HEK293T (cell line): Measurements from ENCODE around the gene FRMD4B.

Experiments used
- CTCF ChIA-PET: fragments of 350-600 bp; formaldehyde crosslinking; extraction: SDS; loops from one replicate; lab custom pipeline; 2021; ENCODE audit warnings: antibody characterized with exemption, inconsistent platforms; lab: Yijun Ruan, JAX
- POLR2A ChIA-PET: fragments of 350-600 bp; formaldehyde crosslinking; extraction: SDS; loops from one replicate; lab custom pipeline; 2020; ENCODE audit warnings: antibody characterized with exemption, inconsistent platforms; lab: Yijun Ruan, JAX
- DNase-seq: peaks from one replicate; pipeline ENCODE4 v3.0.0; 2012; ENCODE audit warnings: mixed read lengths; ENCODE audit errors: extremely low spot score
- ARNT ChIP-seq: fragments of 450-650 bp; IDR thresholded peaks from 2 replicates; pipeline ENCODE4 v1.6.1; 2017; ENCODE audit warnings: mild to moderate bottlenecking
- BHLHE40 ChIP-seq: fragments of 450-650 bp; IDR thresholded peaks from 2 replicates; pipeline ENCODE4 v1.6.1; 2016; ENCODE audit warnings: mild to moderate bottlenecking, moderate library complexity, borderline replicate concordance
- CTBP1 ChIP-seq: fragments of 450-650 bp; IDR thresholded peaks from 2 replicates; pipeline ENCODE4 v1.6.1; 2016; ENCODE audit warnings: borderline replicate concordance
- ELF4 ChIP-seq: fragments of 450-650 bp; IDR thresholded peaks from 2 replicates; pipeline ENCODE4 v1.6.1; 2017; ENCODE audit warnings: antibody characterized with exemption
- FOXA1 ChIP-seq: fragments of 450-650 bp; IDR thresholded peaks from 2 replicates; pipeline ENCODE4 v1.6.1; 2016; ENCODE audit warnings: mild to moderate bottlenecking
- FOXK2 ChIP-seq: fragments of 450-650 bp; IDR thresholded peaks from 2 replicates; pipeline ENCODE4 v1.6.1; 2016; ENCODE audit warnings: mild to moderate bottlenecking
- FOXM1 ChIP-seq: fragments of 450-650 bp; IDR thresholded peaks from 2 replicates; pipeline ENCODE4 v1.6.1; 2017; ENCODE audit warnings: mild to moderate bottlenecking, borderline replicate concordance
- HDGF ChIP-seq: fragments of 450-650 bp; IDR thresholded peaks from 2 replicates; pipeline ENCODE4 v1.6.1; 2017; ENCODE audit warnings: antibody characterized with exemption, borderline replicate concordance
- L3MBTL2 ChIP-seq: fragments of 450-650 bp; conservative IDR thresholded peaks from 2 replicates; pipeline ENCODE4 v1.6.1; 2016; ENCODE audit warnings: mild to moderate bottlenecking
- LEF1 ChIP-seq: fragments of 450-650 bp; IDR thresholded peaks from 2 replicates; pipeline ENCODE4 v1.6.1; 2017; ENCODE audit warnings: mild to moderate bottlenecking, borderline replicate concordance
- NFRKB ChIP-seq: fragments of 450-650 bp; IDR thresholded peaks from 2 replicates; pipeline ENCODE4 v1.6.1; 2016; ENCODE audit warnings: mild to moderate bottlenecking, moderate library complexity
- SP1 ChIP-seq: fragments of 450-650 bp; IDR thresholded peaks from 2 replicates; pipeline ENCODE4 v1.6.1; 2017
- SUZ12 ChIP-seq: fragments of 450-650 bp; IDR thresholded peaks from 2 replicates; pipeline ENCODE4 v1.6.1; 2016; ENCODE audit warnings: mild to moderate bottlenecking
- TARDBP ChIP-seq: fragments of 450-650 bp; IDR thresholded peaks from 2 replicates; pipeline ENCODE4 v1.6.1; 2016
- ZNF384 ChIP-seq: fragments of 450-650 bp; IDR thresholded peaks from 2 replicates; pipeline ENCODE4 v1.6.1; 2016
- TF ChIP-seq, protein P1 (sequence below): fragments of 450-650 bp; IDR thresholded peaks from 2 replicates; pipeline ENCODE4 v1.6.1; 2016

The FRMD4B gene

DNA sequence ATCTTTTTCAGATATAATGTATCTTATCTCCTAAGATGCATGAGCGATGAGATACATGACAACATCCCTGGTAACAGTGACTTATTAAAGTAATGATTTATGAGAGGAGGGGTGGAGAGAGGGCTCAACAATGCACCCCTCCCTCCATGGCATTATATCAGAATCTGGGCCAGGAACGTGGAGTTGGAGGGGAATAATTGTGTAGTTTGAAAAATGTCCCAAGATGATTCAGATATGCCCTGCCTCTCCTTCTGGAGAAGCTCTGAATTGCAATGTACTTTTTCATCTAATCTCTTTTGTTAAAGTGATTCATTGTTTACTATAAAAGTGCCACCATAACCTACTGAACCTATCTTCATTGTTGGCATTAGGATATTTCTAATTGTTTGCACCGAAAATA lies 86.5 kb downstream of the FRMD4B start:
- ChIA-PET CTCF (interaction anchor here (1.7 kb wide), 1 partner anchor 138 kb away, joined by 6 read pairs; no protein-coding TSS in a partner anchor), POLR2A (no interaction called here)
- TF ChIP-seq ZNF384 = no peak
- TF ChIP-seq SUZ12 = no peak
- TF ChIP-seq ELF4 = no peak
- no peak for TF ChIP-seq FOXM1
- DNase-seq = no peak

DNA sequence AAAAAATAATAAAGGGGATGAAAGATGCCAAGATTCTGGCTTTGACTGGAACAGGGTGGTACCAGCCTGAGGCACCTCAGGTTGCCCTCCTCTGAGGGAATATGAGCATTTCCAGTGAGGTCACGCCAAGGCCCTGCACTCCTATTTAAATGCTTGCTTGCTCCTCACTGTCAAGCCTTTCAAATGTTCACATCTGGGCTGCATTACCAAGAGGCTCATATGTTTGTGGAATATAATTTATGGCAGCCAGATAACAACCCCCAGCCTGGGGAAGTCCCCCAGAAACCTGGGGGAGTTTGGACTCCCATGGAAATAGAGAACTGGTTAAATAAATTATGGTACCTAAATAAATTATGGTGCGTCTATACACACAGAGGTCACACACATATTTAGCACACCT lies 88.4 kb downstream of the FRMD4B start:
- no peak for TF ChIP-seq FOXA1
- TF ChIP-seq SUZ12 = no peak
- TF ChIP-seq TARDBP = no peak
- no peak for TF ChIP-seq HDGF
- TF ChIP-seq ELF4 = no peak
- no peak for TF ChIP-seq FOXM1
- no peak for TF ChIP-seq BHLHE40
- TF ChIP-seq FOXK2 = no peak
- TF ChIP-seq ARNT = no peak
- no peak for TF ChIP-seq SP1
- TF ChIP-seq CTBP1 = no peak
- CTCF ChIA-PET = interaction anchor here (1.0 kb wide), 1 partner anchor 8 kb away, joined by 5 read pairs; no protein-coding TSS in a partner anchor
- POLR2A ChIA-PET = no interaction called here
- DNase-seq = no peak

DNA sequence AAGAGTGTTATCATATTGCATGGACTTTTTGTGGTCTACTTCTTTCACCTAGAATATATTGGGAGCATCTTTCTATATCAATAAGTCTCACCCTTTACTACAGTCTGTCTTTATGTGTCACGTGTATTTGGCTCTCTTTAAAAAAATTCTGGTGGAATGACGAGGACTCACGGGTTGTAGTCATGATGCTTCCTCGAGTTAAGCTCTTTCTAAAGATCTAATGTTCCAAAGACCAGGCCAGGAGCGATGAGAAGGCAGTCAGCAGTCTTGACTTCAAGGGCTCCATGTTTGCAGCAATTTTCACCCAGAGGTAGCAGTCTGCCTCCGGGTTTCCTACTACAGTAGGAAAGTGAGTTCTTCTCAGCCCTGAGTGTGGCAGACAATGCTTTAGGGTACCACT lies 88.9 kb downstream of the FRMD4B start:
- TF ChIP-seq SP1 (no peak), SUZ12 (no peak), CTBP1 (no peak)
- TF ChIP-seq, protein P1, sequence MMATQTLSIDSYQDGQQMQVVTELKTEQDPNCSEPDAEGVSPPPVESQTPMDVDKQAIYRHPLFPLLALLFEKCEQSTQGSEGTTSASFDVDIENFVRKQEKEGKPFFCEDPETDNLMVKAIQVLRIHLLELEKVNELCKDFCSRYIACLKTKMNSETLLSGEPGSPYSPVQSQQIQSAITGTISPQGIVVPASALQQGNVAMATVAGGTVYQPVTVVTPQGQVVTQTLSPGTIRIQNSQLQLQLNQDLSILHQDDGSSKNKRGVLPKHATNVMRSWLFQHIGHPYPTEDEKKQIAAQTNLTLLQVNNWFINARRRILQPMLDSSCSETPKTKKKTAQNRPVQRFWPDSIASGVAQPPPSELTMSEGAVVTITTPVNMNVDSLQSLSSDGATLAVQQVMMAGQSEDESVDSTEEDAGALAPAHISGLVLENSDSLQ = no peak
- POLR2A ChIA-PET = no interaction called here
- CTCF ChIA-PET = no interaction called here
- no peak for DNase-seq

DNA sequence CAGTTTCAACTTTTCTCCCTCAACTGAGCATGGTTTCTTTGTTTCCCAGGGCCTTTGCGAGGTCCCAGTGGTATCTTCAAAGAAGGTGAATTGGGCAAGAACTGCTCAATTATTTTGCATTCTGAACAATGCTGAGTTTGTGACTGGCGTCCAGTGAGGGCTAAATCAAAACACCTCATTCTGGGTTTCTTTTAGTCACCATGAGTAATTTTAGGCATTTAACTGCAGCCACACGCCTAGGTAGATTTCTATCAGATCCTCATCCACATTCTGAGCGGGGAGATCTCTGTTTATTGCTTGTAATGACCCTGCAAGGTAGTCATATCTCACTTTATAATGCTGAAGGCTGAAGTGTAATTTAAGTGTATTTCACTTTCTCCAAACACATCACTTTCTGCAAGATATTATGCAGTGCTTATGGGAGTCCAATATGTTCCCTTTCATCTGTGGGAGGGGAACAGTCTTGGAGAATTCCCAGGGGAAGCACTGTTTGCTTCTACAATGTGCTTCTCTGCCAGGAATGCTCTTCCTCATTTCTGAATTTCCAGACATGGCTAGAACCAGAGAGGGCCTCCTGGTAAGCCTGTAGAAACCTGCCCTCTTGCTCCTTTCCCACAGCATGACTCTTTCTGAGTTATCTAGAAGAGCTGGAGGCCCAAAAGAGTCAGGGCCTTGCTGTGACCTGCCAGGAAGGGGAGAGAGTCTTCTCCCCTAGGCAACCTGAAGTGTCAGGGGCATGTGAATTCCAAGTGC lies 91.7 kb downstream of the FRMD4B start:
- TF ChIP-seq LEF1 = no peak
- TF ChIP-seq CTBP1 = no peak
- no peak for TF ChIP-seq HDGF
- no peak for TF ChIP-seq FOXK2
- no peak for TF ChIP-seq TARDBP
- no peak for TF ChIP-seq FOXM1
- TF ChIP-seq SP1 = no peak
- TF ChIP-seq ZNF384 = no peak
- TF ChIP-seq L3MBTL2 = no peak
- no peak for TF ChIP-seq ARNT
- no peak for TF ChIP-seq SUZ12
- no peak for TF ChIP-seq NFRKB
- no peak for TF ChIP-seq BHLHE40
- TF ChIP-seq FOXA1 = no peak
- TF ChIP-seq, protein P1 = no peak
- TF ChIP-seq ELF4 = no peak
- CTCF ChIA-PET = interaction anchor here (0.8 kb wide), 1 partner anchor 10 kb away, joined by 3 read pairs; no protein-coding TSS in a partner anchor
- DNase-seq = no peak
- POLR2A ChIA-PET = interaction anchor here (0.7 kb wide), 1 partner anchor 1443 kb away, joined by 3 read pairs; no protein-coding TSS in a partner anchor

DNA sequence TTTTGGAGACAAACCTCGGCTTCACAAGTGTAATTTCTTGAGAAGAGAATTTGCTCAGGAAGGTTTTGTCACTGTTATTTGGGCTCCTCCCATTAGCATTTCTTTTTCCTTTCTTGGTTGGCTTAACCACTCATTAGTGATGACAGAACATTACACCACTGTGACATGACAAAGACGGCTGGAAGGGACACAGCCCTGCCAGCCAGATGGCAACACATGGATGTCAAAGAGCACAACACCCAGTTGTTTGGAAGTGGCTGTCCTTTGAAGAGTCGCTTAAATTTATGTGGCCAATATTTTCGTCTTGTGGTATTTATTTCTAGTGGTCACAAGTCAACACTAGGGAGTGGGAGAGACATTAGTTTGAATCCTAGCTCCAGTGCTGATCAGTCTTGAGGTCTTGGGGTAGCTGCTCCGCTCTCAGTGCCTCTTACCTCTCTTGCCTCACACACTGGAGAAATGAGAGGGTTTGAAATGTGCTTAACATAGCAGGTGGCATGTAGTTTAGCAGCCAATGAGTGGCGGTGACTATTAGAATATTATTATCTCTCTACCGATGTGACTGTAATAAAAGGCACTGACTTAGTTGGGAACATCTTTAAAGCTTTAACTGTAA lies 92.8 kb downstream of the FRMD4B start:
- CTCF ChIA-PET = no interaction called here
- no peak for DNase-seq
- TF ChIP-seq SP1 (no peak), LEF1 (no peak), BHLHE40 (no peak), NFRKB (no peak), ARNT (no peak), ZNF384 (no peak), TARDBP (no peak), FOXA1 (no peak), ELF4 (no peak), CTBP1 (no peak)
- TF ChIP-seq, protein P1 = no peak
- POLR2A ChIA-PET = no interaction called here

DNA sequence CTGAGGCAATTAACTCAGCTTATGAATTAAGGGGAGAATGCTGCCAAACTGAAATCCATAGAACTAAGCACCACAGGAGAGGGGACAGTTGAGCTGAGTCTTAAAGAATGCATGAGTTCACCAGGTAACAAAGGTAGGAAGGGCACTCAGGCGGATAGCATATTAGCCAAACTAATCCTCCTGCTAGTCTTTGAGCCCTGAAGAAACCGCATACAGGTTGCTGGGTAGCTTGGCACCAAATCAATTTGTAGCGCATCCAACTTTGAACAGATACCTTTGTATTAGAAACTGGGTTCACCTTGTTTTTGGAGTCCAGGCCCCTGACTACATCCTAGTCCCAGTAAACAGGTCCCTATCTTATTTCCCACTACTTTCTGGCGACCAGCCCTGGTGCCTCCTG lies 93.7 kb downstream of the FRMD4B start:
- no peak for DNase-seq
- ChIA-PET POLR2A (interaction anchor here (0.6 kb wide), 1 partner anchor 1861 kb away, joined by 5 read pairs; no protein-coding TSS in a partner anchor), CTCF (interaction anchor here (0.6 kb wide), 1 partner anchor 174 kb away, joined by 3 read pairs; no protein-coding TSS in a partner anchor)
- TF ChIP-seq FOXM1 = no peak
- TF ChIP-seq ELF4 = no peak
- TF ChIP-seq FOXA1 = no peak
- TF ChIP-seq SP1 = no peak
- no peak for TF ChIP-seq HDGF
- no peak for TF ChIP-seq ARNT
- TF ChIP-seq, protein P1 = no peak
- TF ChIP-seq NFRKB = no peak
- TF ChIP-seq L3MBTL2 = no peak
- TF ChIP-seq ZNF384 = no peak
- TF ChIP-seq FOXK2 = no peak
- no peak for TF ChIP-seq LEF1
- no peak for TF ChIP-seq BHLHE40
- no peak for TF ChIP-seq SUZ12
- no peak for TF ChIP-seq TARDBP
- no peak for TF ChIP-seq CTBP1
